Lower leg skin (tissue), 4 donors: Measurements from ENCODE around the gene ELFN2. TPM values are rescaled to one million over a fixed set of nuclear protein-coding genes. Genes with fewer than 3 reads are reported as not detected.

Experiments used
- DNase-seq, 2 donors: peaks; one replicate each; pipeline ENCODE4 v3.0.0-alpha.2; 2019; ENCODE audit warnings: low spot score in 2 of 2
- H3K4me3 ChIP-seq: fragments of 200-600 bp; sonication (generic); 2 replicates; pipeline ENCODE4 v1.5.1; 2017; ENCODE audit warnings: mild to moderate bottlenecking, low read depth; ENCODE audit not compliant: poor library complexity, severe bottlenecking
- POLR2A ChIP-seq, 2 donors: fragments of 450-650 bp; IDR thresholded peaks; one replicate each; pipeline ENCODE4 v1.6.1; 2016 to 2017; ENCODE audit warnings: antibody characterized with exemption in 2 of 2, mild to moderate bottlenecking in 1 of 2, moderate library complexity in 1 of 2
- WGBS, 2 donors: methylation state at CpG; one replicate each; pipeline ENCODE4 v1.1.5; 2018; 5-methylcytosine and 5-hydroxymethylcytosine counted together
- intact Hi-C: fragments of 100-400 bp; cut with DNase I; formaldehyde crosslinking; loops from one replicate; pipeline ENCODE4 v1.15.0; 2023; ENCODE audit warnings: low total_unique reads
- total RNA-seq, 4 donors: library from RNA; depleted of rRNA; stranded (reverse); fragments of >200 nt; gene quantifications; one replicate each; pipeline ENCODE4 v1.1.0, GENCODE V29; 2016
- TF ChIP-seq, protein P1 (sequence below), 3 donors: fragments of 450-650 bp; IDR thresholded peaks; one replicate each; pipeline ENCODE4 v1.5.1; 2016; ENCODE audit warnings: antibody characterized with exemption in 3 of 3, mild to moderate bottlenecking in 3 of 3, moderate library complexity in 2 of 3

ELFN2 gene
- total RNA-seq, 4 donors from 2014 or later, result 0.26 to 1.5 (median 0.82) TPM

DNA sequence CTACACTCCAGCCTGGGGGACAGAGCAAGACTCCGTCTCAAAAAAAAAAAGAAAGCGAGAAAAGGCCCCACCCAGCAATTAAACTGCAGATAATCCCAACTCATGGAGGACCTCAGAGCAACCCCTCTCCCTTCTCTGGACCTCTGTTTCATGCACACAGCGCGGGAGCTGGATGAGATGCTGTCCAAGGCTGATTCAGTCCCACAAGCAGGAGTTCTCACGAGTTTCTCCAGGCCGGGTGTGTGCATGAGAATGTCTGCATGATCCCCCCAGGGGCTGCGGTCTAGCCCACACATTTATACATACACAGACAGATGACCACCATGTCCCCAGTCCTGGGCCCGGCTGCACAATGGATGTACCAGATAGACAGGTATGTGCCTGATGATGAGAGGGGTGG is 19.4 kb downstream of the ELFN2 start:
- intact Hi-C loops, result no loop called here
- DNase-seq, result no peak
- TF ChIP-seq POLR2A (IDR thresholded peaks at IDR 0.05), result no peak
- TF ChIP-seq, protein P1, sequence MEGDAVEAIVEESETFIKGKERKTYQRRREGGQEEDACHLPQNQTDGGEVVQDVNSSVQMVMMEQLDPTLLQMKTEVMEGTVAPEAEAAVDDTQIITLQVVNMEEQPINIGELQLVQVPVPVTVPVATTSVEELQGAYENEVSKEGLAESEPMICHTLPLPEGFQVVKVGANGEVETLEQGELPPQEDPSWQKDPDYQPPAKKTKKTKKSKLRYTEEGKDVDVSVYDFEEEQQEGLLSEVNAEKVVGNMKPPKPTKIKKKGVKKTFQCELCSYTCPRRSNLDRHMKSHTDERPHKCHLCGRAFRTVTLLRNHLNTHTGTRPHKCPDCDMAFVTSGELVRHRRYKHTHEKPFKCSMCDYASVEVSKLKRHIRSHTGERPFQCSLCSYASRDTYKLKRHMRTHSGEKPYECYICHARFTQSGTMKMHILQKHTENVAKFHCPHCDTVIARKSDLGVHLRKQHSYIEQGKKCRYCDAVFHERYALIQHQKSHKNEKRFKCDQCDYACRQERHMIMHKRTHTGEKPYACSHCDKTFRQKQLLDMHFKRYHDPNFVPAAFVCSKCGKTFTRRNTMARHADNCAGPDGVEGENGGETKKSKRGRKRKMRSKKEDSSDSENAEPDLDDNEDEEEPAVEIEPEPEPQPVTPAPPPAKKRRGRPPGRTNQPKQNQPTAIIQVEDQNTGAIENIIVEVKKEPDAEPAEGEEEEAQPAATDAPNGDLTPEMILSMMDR (IDR thresholded peaks at IDR 0.05), result no peak
- no peak overlapping the region for H3K4me3 ChIP-seq
- 58 to 62% methylated on average over 8 of the region's 8 CpGs for WGBS, 2 donors

DNA sequence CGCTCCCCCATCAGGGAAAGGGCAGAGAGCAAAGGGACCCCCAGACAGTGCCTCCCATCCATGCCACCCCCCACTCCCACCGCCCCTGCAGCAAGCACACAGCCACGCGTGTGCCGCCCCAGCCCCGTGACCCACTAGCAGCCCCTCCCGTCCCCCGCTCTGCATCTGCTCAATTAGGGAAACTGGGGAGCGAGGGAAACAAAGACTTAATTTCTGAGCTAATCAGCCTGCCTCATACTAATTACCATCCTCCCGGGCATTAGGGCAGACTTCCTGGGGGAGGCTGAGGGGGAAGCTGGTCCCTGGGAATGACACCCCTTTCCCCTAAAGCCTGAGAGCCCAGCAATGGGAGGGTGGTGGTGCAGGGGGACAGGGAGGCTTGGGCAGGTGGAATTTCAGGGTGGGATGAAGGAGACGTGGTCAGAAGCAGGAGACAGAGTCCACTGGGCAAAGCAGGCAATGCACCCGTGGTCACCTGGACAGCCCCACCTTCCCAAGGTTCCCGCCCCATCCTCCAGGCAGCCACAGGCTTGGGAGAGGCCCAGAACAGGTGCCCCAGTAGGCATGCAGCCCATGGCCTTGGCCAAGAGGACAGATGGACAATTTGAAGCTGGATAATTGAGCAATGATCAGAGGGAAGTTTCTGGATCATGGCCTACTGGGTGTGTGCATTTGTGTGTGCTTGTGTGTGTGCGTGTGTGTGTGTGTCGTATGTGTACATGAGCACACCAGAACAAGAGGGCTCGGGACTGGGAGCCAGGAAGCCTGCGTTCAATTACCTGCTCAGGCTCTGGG is 20.6 kb downstream of the ELFN2 start:
- TF ChIP-seq, protein P1 (IDR thresholded peaks at IDR 0.05), result no peak
- TF ChIP-seq POLR2A (IDR thresholded peaks at IDR 0.05), result no peak
- no peak for DNase-seq
- intact Hi-C loops, result no loop called here
- 69 to 70% methylated on average over 17 of the region's 17 CpGs for WGBS, 2 donors
- H3K4me3 ChIP-seq, result no peak overlapping the region

DNA sequence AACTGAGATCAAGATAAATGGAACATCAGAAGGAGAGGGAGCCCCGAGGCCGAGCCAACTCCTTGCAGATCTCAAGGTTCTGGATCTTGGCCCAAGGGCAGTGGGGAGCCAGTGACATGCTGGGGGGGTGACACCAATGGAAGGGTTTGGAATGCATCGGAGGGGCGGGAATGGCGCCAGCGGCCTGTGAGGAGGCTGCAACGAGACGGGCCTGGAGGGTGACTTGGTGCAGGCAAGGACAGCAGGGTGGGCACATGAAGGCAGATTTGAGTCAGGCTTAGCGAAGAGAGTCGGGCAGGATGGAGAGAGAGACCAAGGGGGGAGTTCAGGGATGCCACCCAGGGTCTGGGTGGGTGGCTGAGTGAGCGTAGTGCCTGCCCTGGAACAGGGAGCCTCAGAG is 23.2 kb downstream of the ELFN2 start:
- no peak overlapping the region for H3K4me3 ChIP-seq
- WGBS, 2 donors, result 74 to 75% methylated on average over 11 of the region's 11 CpGs
- intact Hi-C loops, result no loop called here
- DNase-seq, result no peak
- TF ChIP-seq POLR2A (IDR thresholded peaks at IDR 0.05), result no peak
- TF ChIP-seq, protein P1 (IDR thresholded peaks at IDR 0.05), result no peak

DNA sequence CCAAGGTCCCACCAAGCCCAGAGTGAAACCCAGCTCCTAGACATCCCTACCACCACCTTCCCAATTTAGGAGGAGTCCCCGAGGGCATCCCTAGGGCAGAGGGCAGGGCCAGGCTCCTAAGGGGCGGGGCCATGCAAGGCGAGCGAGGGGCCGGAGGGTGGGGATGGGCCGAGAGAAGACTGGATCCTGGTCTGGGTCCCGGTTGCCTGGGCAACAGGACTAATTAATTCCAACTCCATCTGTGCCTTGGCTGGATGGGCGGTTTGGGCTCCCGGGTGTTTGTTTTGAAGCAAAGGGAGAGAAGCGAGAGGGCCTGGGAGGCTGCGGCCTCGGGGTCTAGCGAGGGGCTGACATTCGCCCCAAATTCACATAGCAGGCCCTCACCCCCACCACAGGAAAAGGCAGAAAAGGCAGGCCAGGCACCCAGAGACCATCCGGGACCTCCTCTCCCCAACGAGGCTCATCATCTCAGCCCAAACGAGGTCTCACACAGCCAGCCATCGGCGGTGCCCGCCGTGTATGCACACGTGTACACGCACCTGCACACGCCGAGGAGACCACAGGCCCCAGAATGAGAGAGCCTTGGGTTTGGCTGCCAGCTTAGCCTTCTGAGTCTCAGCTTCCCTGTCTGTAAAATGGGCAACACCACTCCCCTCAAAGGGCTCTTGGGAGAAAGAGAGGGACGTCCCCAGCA is 23.9 kb downstream of the ELFN2 start:
- no peak overlapping the region for H3K4me3 ChIP-seq
- 35 to 39% methylated on average over 24 to 26 of the region's 26 CpGs for WGBS, 2 donors
- DNase-seq, result no peak
- TF ChIP-seq, protein P1 (IDR thresholded peaks at IDR 0.05), result no peak
- TF ChIP-seq POLR2A (IDR thresholded peaks at IDR 0.05), result no peak
- intact Hi-C loops, result no loop called here

DNA sequence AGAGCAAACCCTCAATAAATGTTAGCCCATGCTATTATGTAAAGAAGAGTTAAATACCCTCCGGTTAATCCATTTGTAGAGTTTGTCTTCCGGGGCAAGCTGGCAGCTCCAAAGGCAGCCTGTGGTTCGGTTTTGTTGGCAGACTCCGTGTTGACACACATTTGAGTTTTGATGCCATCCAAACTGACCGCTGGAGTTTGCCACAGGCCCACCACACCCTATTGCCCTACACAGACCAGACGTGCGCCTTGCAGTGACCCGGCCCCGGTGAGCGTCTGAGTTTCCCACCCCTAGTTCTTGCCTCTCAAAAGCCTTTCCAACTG is 25.1 kb downstream of the ELFN2 start:
- 45 to 50% methylated on average over 10 of the region's 10 CpGs for WGBS, 2 donors
- DNase-seq, result no peak
- H3K4me3 ChIP-seq, result no peak overlapping the region
- intact Hi-C loops, result no loop called here
- no peak for TF ChIP-seq POLR2A (IDR thresholded peaks at IDR 0.05)
- TF ChIP-seq, protein P1 (IDR thresholded peaks at IDR 0.05), result no peak
